NB4 (cell line): Measurements from ENCODE around the gene BIRC7.

Experiments used
- POLR2A ChIP-seq: IDR thresholded peaks from 2 replicates; pipeline ENCODE4 v1.6.1; 2011; ENCODE audit warnings: mild to moderate bottlenecking; ENCODE audit not compliant: insufficient read length; ENCODE audit errors: extremely low read depth
- TF ChIP-seq, protein P1 (sequence below): IDR thresholded peaks from one replicate; pipeline ENCODE4 v1.5.1; 2012; ENCODE audit warnings: low read depth, low read length
- TF ChIP-seq, protein P2 (sequence below): IDR thresholded peaks from 2 replicates; pipeline ENCODE4 v1.6.1; 2011; ENCODE audit warnings: low read depth, low read length

DNA sequence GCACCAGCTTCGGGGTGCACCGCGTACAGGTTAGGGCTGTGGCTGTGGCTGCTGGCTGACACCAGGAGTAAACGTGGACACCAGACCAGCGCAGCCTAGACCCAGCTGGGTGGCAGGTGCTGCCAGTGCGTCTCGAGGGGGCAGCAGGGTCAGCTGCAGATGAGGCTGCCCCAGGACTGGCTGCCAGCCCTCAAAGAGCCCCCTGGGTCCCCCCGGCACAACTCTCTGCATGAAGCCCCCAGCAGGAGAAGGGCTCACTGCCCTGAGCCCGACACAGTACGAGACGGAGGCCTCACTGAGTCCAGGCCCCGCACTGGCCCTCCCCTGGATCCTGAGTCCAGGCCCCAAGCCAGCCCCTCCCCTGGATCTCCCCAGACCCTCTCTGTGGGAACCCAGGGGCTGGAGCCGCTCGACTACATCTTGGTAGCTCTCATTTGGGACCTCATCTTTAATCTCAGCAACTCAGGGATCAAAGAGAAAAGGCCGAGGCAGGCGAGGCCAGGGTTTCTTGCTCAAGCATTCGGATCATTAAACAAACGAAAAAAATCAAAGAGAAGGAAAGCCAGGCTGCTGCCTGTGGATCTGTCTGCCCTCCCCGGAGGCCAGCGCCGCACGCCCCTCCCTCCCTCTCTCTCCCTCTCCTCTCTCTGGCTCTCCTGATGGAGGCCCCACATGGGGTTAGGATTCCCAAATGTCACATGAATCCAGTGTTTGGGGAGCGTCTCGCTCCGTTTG, 25.5 kb downstream of the BIRC7 start:
- TF ChIP-seq, protein P1, sequence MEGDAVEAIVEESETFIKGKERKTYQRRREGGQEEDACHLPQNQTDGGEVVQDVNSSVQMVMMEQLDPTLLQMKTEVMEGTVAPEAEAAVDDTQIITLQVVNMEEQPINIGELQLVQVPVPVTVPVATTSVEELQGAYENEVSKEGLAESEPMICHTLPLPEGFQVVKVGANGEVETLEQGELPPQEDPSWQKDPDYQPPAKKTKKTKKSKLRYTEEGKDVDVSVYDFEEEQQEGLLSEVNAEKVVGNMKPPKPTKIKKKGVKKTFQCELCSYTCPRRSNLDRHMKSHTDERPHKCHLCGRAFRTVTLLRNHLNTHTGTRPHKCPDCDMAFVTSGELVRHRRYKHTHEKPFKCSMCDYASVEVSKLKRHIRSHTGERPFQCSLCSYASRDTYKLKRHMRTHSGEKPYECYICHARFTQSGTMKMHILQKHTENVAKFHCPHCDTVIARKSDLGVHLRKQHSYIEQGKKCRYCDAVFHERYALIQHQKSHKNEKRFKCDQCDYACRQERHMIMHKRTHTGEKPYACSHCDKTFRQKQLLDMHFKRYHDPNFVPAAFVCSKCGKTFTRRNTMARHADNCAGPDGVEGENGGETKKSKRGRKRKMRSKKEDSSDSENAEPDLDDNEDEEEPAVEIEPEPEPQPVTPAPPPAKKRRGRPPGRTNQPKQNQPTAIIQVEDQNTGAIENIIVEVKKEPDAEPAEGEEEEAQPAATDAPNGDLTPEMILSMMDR = no peak
- TF ChIP-seq POLR2A = no peak
- TF ChIP-seq, protein P2, sequence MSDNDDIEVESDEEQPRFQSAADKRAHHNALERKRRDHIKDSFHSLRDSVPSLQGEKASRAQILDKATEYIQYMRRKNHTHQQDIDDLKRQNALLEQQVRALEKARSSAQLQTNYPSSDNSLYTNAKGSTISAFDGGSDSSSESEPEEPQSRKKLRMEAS = no peak
